GM19193 (cell line): ENCODE data around the gene COL9A2.

ENCODE experiments used
- POLR2A ChIP-seq: IDR thresholded peaks from 4 replicates; pipeline ENCODE4 v1.6.1; 2011; ENCODE audit not compliant: insufficient read depth, insufficient read length; ENCODE audit errors: extremely low read depth

The COL9A2 gene

GRCh38 chr1:40257688-40258444 is 59.2 kb downstream of the COL9A2 start, which contains the start of gene ZMPSTE24:
TSS of gene ZMPSTE24 (plus strand) at chr1:40258236. CDS start at chr1:40258272, 36 bp downstream.
- peak; percentile 83 for TF ChIP-seq POLR2A

DNA sequence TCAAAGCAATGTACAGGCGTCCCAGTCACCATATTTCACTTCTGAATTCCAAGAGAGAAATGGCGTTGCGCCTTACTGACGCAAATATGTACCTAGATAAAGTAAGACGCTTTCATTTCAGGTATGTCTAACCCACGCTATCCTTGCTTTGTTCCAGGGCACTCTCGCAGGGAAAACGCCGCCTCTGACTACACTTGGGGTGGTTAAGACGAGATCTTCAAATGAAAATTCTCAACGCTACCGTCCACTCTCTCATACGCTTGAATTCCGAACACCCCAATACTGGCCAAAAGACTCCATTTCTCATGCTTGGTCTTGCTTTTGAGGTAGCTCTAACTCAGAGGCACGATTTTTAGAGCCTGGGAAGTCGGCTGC is 59.8 kb downstream of the COL9A2 start:
- no peak for TF ChIP-seq POLR2A

DNA sequence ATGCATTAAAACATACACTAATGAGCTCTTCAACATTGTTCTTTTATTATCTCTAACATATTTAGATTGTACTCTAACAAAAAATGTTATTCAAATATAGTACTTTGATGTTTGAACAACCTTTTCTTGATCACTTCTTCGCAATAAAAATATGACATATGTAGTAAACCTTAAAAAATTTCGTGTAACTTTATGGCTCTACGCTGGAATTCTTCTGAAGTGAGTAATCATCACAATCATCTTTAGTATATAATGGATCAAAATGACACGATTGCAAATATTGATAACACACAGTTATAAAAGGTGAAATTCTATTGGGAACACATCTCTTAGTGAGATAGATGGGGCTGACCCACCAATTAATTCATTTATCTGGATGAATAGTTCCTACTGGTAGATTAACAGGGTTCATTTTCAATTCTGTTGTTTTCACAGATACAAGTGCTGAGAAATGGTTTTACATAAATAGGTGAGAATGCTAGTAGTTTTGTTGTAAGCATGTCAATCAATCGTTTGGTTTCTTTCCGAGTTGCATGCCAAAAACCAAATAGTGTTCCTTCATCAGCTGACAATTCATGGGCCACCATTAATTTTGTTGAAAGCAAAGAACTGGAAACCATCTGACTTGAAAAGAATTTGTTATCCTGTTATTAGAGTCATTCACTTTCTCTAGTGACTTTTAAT is 60.5 kb downstream of the COL9A2 start:
- TF ChIP-seq POLR2A, result no peak

DNA sequence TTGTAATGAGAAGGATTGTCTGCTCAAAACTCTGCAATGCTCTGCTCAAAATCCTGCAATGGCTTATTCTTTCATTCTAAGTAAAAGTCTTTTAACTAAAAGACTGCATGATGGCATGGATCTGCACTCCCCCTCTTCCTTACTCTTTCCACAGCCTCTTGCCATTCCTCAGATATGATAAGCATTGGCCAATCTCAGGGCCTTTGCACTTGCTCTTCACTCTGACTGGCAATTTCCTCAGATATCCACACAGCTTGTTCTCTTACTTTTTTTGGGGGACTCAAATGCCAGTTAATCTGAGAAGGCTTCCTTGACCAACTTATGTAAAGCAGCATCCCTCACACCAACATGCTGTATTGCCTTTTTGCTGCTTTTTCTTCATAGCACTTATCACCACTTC is 61.9 kb downstream of the COL9A2 start:
- no peak for TF ChIP-seq POLR2A

GRCh38 chr1:40252601-40253000 is 64.5 kb downstream of the COL9A2 start:
- TF ChIP-seq POLR2A, result no peak

DNA sequence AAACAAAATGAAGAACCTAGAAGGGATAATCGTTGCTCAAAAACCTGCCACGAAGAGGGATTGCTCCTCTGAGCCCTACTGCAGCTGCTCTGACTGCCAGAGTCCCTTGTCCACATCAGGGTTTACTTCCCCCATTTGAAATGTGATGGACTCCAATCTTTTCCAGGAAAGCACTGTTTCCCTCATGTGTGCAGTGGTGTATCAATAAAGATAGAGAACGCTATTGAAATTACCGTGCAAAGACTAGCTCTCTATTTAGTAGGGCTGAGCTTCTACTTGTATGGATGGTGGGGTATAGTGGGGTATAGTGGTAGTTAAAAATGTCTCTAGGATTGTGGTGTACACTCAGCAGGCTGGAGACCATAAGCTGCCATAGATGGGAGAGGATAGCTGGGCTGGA is 65.6 kb downstream of the COL9A2 start:
- no peak for TF ChIP-seq POLR2A
